ENCODE measurements around the gene LAMA5.

LAMA5 gene

DNA sequence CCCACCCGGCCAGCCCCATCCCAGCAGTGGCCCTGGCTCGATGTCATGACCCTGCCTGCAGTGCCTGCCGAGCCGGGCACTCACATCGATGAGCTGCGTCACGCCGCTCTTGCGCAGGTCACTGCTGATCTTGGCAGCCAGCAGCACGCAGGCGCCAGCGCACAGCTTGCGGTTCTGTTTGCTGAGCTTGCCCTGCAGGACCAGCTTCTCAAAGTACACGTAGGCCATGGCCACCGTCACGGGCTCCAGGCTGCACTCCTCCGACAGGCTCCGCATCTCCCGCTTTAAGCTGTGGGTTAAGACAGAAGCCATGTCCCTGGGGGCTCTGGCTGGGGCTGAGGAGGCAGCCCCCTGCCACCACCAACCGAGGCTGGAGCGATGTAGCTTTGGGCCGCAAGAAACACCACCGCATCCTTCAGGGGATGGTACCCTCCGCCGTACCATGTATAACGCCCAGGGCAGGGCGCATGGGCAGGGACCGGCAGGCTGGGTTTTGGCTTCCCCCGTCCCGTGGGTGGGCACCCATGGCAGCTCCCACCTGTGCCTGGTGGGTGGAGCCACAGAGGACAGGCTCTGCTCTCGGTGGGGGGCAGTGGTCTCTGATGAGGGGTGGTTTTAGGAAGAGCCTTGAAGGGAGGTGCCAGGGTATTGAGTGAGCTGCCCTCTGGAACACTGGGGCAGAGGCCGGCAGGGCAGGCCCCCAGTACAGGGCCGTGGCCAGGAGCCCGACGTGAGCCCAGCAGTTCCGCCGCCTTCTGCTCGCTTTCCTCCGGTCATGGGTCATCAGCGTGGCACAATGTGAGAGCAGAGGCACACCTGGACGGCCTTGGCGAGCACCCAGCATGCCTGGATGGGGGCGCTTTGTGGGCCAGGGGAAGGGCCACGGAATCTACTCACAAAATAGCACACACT is 24.3 kb upstream of the LAMA5 start:
- no peak for TF ChIP-seq JUND (IDR thresholded peaks at IDR 0.05; ENCODE audit: low read depth)
- no peak for DNase-seq (ENCODE audit: low read depth in 1 of 2, low spot score in 1 of 2)
- in situ Hi-C loops (cut with HindIII; ENCODE audit: low pct_unique_long_range_greater_than_20kb, low sequenced_read_pairs): no loop called here

DNA sequence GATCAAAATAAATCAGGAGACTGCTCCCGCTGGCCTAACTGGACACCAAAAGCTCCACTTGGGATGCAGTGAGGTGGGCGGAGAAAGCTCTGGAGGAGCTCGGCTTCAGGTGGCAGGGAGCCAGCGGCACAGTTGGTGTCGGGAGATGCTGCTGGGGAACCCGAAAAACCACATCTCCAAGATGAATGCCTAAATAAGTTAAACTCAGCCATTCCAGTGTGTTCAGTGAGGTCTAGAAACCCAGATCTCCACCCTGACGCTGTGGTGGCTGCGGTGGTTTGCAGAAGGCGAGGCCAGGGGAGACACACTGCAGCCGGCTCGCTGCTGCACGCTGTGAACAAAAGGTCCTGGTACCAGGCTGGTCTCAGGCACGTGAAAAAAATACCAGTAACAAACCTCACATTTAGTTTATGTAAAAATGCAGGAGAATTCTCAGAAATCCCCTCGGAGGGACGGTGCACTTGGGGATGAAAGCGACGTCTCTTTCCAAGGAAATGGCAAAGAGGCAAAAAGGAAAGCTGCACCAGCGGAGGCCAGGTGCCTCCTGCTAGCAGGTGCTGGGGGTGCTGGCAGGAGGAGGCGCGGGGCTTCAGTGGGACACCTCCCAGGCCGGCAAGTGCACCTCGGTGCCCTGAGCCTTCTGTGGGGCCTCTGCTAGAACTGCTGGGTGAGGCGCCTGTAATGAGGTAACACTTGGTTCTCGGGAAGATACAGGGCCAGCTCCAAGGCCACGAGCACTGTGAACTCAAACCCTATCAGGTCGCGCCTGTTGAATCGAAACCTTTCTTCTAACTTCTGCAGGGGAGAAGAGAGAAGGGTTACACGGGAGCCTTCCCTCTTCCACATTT is 23.4 kb upstream of the LAMA5 start:
- in situ Hi-C loops (cut with HindIII; ENCODE audit: low pct_unique_long_range_greater_than_20kb, low sequenced_read_pairs): no loop called here
- no peak for DNase-seq (ENCODE audit: low read depth in 1 of 2, low spot score in 1 of 2)
- no peak for TF ChIP-seq JUND (IDR thresholded peaks at IDR 0.05; ENCODE audit: low read depth)

GRCh38 chr20:62389601-62390087 is 22.5 kb upstream of the LAMA5 start:
- no peak for DNase-seq (ENCODE audit: low read depth in 1 of 2, low spot score in 1 of 2)
- TF ChIP-seq JUND (IDR thresholded peaks at IDR 0.05; ENCODE audit: low read depth): no peak
- in situ Hi-C loops (cut with HindIII; ENCODE audit: low pct_unique_long_range_greater_than_20kb, low sequenced_read_pairs): no loop called here

GRCh38 chr20:62388839-62389600 is 21.9 kb upstream of the LAMA5 start:
- TF ChIP-seq JUND (IDR thresholded peaks at IDR 0.05; ENCODE audit: low read depth): no peak
- no peak for DNase-seq (ENCODE audit: low read depth in 1 of 2, low spot score in 1 of 2)
- in situ Hi-C loops (cut with HindIII; ENCODE audit: low pct_unique_long_range_greater_than_20kb, low sequenced_read_pairs): no loop called here

GRCh38 chr20:62387933-62388635 is 21.0 kb upstream of the LAMA5 start:
- TF ChIP-seq JUND (IDR thresholded peaks at IDR 0.05; ENCODE audit: low read depth): no peak
- DNase-seq (ENCODE audit: low read depth in 1 of 2, low spot score in 1 of 2): no peak
- in situ Hi-C loops (cut with HindIII; ENCODE audit: low pct_unique_long_range_greater_than_20kb, low sequenced_read_pairs): no loop called here

- no peak for TF ChIP-seq JUND (IDR thresholded peaks at IDR 0.05; ENCODE audit: low read depth)
- in situ Hi-C loops (cut with HindIII; ENCODE audit: low pct_unique_long_range_greater_than_20kb, low sequenced_read_pairs): no loop called here
- DNase-seq (ENCODE audit: low read depth in 1 of 2, low spot score in 1 of 2): no peak
These were observed 20.3 kb upstream of the LAMA5 start for GRCh38 chr20:62387219-62387913.

DNA sequence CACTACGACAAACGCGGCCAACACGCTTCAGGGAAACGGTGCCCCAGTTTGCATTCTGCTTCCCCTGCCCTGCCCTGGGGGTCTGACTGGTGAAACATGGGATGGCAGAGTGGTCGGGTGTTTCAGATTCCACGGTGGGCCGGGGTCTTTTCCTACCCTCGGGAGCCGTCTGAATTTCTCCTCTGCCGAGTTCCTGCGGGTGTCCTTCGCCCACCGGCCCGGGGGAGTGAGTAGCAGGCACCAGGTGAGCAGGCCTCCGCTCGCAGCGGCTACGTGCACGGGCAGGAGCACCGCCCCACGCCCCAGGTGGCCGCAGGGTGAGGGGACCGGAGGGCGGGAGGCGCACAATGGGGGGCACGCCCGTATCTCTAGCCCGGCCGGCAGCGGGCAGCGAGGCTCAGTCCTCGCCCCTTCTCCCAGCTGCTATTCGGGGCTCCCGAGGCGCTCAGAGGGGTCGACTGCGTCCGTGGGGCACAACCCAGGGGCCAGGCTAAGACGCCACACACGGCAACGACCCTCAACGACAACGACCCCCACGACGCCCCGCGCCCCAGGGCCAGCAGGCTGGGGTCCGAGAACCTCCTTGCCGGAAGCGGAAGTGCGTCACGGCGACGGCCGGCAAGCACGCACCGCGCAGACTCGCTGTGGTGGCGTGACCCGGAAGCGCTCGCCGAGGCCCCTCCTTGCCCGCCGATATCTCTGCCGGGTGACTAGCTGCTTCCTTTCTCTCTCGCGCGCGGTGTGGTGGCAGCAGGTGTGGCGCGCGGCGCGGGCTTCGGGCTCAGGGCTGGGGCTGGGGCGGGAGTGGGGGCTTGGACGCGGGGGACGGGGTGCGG is 19.5 kb upstream of the LAMA5 start, which contains the start of gene RPS21:
Gene RPS21 (plus strand): TSS at position 721 of the 836 bp plus-strand sequence. CDS start 236 bp downstream, outside the sequence.
- in situ Hi-C loops (cut with HindIII; ENCODE audit: low pct_unique_long_range_greater_than_20kb, low sequenced_read_pairs): no loop called here
- DNase-seq (ENCODE audit: low read depth in 1 of 2, low spot score in 1 of 2): peak; percentile 93 to 95
- no peak for TF ChIP-seq JUND (IDR thresholded peaks at IDR 0.05; ENCODE audit: low read depth)

DNA sequence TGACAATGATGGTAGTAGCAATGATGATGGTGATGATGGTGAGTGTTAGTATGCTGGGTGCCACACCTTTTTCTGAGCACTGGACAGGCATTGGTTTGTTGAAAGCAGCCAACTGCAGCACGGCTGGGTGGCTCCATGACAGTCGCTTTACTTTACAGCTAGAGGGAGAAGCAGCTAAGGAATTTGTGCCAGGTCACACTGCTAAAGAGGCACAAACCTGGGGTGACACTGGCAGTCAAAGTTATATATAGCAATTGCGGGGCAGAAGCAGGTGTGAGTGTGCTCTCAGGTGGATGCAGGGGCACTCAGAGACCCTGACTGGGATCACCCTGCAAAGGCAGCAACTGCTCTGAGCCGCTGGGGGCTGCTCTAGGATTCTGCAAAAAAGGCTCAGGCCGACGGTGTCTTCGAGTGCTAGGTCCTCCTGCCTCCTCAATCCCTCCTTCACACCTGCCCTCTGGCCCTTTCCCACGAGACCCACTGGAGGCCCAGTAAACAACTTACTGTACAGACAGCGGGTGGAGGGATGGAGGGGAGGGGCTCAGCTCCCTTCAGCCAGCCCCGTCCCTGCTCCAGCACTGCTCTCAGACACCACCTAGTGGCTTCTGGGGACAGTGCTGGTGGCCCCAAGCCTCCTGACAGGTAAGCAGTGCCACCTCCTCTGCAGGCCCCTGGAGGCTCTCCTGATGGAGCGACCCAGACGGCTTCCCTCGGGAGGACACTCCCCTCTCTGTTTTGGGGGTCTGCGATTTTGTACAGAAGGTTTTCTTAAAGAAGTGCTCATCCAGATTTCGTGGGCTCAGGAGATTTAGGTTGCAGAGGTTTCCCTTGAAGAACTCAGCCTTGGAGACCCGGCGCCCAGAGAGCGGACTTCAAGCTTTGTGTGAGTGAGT is 15.4 kb upstream of the LAMA5 start:
- TF ChIP-seq JUND (IDR thresholded peaks at IDR 0.05; ENCODE audit: low read depth): no peak
- DNase-seq (ENCODE audit: low read depth in 1 of 2, low spot score in 1 of 2): peak; percentile 76 to 93
- in situ Hi-C loops (cut with HindIII; ENCODE audit: low pct_unique_long_range_greater_than_20kb, low sequenced_read_pairs): no loop called here

DNA sequence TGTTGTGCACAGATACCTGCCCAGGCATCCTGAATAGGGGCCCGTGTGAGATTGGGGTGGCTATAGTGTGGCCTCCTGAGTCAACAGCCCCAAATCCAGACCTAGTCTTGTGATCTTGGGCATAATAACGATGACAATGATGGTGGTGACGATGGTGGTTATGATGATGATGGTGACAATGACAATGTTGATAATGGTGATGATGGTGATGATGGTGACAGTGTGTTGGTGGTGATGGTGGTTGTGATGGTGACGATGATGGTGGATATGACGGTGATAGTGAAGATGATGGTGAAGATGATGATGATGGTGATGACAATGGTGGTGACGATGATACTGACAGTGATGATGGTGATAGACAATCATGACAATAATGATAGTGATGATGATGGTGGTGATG is 14.7 kb upstream of the LAMA5 start:
- in situ Hi-C loops (cut with HindIII; ENCODE audit: low pct_unique_long_range_greater_than_20kb, low sequenced_read_pairs): no loop called here

More for the DNA sequence above, 14.7 kb upstream of the LAMA5 start:
- TF ChIP-seq JUND (IDR thresholded peaks at IDR 0.05; ENCODE audit: low read depth): no peak
- no peak for DNase-seq (ENCODE audit: low read depth in 1 of 2, low spot score in 1 of 2)

All from T47D (cell line).